HG03045 (cell line): ENCODE results near the gene SYT1.

Experiments used
- ATAC-seq: cut with Tn5 transposase; IDR thresholded peaks from one replicate; pipeline ENCODE4 v1.9.1; 2021; ENCODE audit warnings: mild to moderate bottlenecking, moderate library complexity; ENCODE audit not compliant: unreplicated experiment

SYT1 gene

DNA sequence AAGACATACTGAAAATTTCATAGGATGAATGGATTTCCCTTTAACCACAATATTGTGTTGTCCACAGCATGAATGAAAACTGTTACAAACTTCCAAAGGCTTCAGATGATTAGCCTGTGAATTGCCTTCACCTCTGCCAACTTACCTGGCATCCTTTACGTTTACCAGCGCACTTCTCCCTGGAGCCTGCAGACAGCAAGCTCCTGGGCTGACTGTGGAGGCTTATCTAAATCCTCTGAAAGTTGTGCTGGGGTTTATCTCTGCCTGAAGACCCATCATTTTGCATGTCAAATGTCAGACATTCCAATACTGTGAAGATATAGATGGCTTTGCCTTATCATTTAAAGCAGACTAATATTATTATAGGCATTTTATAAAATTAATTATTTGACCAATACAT lies 403.0 kb downstream of the SYT1 start:
- no peak for ATAC-seq

DNA sequence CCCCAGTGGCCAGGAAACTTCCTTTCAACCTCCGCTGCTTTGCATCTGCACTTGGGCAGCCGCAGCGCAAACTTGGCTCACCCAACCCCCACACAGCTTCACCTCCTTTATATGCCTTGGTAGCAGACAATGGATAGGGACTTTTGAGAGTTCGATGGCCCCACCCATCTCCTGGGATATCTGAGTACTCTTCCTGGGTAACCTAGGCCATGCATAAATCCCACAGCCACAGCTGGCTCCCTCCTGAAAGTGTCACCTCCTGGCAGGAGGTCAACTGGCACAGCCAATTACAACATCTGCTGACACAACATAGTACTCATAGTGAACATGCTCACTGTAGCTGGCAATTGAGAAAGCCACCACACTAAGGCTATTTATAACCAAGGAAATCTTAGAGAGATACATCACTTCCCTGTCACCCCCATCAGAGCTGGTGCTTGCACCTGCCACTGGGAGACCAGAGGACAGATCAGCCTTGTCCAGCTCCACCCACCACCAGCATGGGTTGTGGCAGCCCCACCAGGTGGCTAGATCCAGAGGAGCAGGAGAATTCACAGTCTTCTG lies 410.0 kb downstream of the SYT1 start:
- no peak for ATAC-seq

DNA sequence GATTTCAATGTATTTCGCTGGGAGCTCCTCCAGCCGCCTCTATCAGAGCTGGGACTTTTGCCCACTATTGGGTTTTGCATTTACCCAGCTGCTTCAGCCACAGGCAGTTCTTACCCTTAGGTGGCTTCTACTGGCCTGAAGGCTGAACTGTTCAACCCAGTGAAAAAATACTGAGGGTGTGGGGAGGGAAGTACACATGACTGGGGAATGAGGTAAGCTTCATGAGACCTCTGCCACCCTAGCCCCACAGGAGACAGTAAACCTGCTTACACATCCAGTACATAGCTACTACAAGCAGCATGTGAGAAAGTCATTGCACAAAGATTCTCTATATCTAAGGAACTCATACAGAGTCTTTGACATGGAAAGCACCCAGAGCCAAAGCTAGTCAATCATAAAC lies 411.1 kb downstream of the SYT1 start:
- no peak for ATAC-seq

DNA sequence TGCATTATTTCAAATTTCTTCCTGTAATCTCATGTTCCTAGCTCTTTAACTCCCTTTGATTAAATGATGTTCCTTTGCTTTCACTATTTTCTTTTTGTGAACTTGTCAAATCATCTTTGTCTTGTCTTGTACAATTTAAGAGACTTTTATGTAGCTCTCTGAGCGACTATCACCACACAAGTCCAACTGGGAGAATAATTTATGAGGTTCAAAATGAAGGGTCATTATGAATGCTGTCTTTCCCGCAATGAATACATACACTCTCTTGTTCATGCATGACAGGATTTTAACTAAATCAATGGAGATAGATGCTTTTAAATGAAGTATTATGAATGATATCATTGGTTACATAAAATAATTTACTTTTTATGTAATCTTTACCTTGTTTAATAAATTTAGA lies 418.8 kb downstream of the SYT1 start:
- no peak for ATAC-seq

DNA sequence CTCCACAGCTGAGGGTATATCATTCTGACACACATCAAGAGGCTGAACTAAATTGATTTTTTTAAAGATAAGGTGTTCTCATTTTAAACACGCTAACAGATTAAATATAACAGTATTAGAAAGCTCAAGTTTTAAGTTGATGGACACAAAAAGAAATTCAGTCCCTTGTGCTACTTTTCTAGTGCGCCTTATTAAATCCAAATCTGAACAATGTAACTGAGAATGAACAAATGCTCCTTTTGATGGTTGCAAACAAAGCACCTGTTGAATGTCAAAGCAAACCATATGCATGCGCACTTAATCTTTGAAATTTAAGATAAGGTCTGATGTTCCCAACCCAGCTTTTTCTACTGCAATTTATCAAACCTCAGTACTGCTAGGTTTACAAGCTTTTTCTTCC lies 424.3 kb downstream of the SYT1 start:
- no peak for ATAC-seq

DNA sequence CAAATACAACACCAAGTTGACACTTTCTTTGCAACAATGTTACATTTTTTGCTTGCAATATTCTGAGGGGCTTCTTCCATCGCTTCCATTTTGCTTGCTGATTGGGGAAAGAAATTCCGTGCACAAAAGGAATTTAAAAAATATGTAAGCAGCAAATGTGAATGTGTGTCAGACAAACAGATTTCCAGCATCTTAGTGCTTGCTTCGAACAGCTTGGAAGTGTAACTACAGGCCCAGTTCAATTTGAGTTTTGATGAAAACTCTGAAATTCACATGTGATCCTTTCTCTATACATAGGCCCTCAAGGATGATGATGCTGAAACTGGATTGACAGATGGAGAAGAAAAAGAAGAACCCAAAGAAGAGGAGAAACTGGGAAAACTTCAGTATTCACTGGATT lies 427.1 kb downstream of the SYT1 start:
- no peak for ATAC-seq

DNA sequence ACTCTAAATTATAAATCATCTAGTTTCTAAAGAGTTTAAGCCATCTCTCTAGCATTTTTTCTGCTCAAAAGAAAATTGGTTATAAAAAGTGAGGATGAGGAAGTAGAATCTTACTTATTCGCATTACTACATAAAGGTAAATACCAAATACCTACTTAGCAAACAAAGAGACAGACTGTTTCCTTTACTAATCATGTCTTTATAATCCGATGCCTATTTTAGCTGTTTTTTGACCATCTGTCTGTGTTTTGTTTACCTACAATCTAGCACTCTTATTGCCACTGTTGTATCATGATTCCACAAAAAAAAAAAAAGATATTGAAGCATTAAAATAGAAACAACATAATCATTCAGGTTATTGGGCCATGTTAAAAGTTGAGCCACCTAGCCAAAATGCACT lies 430.0 kb downstream of the SYT1 start:
- ATAC-seq = no peak

DNA sequence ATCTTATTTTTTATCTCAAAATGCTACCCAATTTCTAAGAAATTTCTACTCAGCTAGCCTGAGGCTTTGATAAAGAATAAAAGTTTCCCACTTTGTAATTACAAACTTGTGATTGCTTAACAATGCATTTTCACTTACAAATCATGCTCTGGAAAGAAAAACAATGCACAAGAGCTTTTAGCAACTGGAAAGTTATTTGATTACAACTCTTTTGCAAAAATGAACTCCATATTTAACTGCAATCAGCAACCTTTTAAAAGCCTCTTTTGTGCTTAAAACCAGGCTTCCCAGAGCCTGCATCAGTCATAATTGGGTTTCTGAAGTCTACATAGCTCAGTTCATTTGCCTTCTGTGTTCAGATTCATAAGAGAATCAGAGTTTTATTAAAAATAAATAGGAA lies 431.0 kb downstream of the SYT1 start:
- no peak for ATAC-seq

DNA sequence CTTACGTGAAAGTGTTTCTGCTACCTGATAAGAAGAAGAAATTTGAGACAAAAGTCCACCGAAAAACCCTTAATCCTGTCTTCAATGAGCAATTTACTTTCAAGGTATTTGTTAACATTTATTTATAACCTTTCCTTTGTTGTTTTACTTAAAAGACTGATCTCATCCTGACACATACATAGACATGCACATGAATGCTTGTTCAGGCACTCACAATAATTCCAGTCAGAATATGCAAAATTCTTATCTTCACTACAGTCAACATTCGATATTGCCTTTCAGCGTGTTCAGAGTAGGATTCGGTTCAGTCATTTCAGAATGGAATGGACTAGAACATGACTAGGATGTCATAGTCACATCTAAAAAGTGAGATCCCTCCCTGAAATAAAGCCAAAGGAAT lies 431.6 kb downstream of the SYT1 start:
- ATAC-seq = no peak

DNA sequence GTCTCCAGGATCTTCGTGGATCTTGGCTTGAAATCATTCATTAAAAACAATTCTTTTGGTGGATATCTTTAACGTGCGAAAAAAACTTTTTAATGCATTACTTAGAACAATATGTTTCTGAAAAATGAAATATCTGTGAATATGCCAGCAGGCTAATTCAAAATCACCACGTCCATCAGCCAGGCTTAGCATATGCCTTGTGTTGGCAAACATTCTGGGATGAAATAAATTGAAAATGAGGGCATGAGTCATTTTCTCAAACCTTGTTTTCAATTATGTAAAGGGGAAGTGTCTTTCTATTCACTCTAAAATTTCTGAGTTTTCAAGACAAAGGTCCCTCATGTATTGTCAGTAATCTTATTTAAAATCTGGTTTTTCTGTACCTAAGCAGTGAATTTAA lies 432.3 kb downstream of the SYT1 start:
- no peak for ATAC-seq

DNA sequence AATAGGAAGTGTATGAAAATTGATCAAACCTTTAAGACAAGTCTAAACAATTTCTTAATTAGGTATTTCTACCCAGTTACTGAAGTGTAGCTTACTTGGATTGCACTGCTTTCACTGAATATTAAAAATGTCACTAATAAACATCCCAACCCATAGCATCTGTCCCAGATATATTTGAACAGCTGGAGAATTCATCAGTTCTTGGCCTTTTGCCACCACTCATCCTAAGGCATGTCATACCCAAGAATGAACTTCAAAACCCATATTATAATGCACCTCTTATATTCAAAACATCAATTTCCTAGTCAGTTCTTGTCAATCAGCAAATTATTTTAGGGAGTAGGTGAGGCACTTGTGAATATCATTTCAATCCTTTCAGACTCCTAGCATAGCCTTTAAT lies 433.9 kb downstream of the SYT1 start:
- no peak for ATAC-seq

DNA sequence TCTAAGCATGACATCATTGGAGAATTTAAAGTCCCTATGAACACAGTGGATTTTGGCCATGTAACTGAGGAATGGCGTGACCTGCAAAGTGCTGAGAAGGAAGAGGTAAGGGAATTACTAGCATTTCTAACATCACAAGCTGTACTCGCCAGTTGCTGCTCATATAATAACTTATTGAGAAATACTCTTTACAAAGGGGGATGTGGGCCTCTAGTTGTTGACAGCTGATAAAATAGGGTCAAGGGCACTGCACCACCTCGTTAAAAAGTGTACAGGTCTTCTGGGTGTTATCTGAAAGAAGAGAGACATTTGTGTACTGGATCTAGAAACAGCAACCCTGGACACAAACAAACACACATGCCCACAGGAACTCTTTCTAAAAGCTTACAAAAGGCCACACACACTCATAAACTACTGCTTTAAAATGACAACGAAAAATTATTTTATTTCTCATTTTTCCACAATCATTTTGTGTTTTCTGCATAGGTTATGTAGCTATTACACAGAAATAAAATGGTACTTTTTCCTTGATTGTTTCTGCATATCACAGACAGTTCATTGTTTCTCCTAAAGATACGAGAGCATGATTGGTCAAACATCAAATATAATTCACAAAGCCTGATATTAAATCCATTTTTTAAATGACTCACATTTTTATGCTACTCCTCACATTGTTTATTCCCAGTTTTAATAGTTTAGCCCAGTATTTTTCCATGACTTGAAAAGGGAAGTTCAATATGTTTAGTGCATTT lies 435.0 kb downstream of the SYT1 start:
- no peak for ATAC-seq

DNA sequence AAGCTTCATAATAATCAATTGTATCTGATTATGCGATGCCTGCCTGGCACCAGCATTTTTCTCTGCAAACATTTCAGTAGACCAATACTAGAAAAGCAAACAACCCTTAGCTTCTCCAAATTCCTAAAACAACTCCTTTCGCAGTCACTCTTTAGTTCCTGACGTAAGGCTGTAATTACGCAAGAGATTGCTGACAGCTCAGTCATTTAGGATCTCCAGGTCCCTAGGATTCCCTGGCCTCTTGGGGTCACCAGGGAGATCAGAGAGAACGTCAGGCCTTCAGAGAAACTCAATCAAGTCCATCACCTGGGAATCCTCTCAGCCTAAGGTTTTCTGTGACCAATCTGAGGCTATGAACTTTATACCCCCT lies 435.6 kb downstream of the SYT1 start:
- no peak for ATAC-seq

DNA sequence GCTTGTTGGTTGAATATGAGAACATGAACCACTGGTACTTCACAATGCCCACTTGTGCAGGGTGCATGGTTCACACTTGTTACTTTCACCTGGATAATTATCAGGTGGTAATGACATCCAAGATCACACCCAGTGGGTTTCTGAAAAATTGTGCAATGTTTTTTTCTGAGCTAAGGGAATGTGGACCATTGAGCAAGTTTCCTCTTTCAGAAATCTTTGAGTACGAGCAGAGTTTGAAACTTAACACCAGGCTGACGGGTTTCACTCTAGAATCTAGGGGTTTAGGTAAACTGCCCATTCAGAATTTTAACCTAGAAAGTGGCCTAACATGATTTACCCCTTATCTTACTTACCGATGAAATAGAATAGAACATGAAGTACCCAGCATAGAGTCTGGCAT lies 436.6 kb downstream of the SYT1 start:
- ATAC-seq = no peak

DNA sequence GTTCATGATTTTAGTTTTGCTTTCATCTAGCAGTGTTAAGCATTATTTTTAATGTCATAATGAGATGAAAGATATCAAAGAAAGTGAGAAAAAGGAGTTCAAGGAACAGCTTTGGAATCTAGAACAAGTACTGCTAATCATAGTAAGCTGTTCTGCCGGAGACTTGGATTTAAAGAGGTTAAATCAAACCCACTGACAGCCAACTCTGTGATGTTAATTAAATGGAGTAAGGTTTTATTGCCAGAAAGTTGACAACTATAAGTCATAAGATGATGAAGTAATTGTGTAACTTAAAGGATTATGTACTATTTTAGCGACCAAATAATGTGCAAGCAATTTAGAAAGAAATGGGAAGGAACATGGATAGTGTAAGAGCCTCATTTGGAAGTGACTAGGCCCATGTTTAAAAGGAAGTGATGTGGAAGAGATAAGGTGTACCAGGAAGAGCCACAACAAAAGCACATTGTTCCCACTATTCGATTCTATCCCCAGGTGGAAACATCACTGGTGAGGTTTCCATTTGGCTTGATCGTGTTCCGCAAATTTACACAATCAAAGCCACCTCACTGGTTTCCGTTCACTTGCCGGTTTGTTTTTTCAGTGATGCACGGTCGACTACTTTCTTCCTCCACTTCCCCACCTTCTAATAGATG lies 437.7 kb downstream of the SYT1 start:
- no peak for ATAC-seq

DNA sequence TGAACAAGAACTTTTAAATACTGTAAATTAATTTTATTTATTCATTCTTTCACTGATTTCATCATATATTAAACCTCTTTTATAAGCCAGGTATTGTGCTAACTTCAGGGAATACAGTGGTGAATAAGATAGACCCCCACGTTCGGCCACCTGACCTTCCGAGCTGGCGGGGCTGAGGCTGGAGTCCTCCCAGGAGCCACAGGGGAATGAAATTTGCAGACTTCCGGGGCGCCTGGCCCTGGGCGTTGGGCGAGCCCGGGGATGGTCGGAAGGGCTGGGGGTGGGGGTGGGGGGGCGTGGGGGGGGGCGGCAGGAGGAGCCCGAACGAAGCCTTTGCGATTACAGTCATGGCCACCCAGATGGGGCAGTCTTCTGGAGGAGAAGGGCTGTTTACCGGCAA lies 442.8 kb downstream of the SYT1 start:
- ATAC-seq = no peak

DNA sequence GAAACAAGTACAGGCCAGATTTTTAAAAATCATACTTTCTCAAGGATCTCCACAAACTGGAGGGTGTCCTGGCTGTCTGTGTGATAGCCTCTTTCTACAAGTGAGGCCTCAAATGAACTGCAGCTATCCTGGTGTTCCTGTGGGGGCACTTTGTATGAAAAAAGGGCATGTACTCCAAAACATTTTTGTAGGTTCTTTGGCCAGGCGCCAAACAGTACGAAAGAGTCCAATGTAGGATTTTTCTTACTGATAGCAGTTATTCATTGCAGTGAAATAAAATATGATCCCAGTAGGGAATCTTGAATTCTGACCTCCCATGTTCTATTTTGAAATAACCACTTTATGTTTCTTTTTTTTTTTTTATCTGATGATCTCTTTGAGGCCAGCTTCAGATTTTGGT lies 444.5 kb downstream of the SYT1 start:
- no peak for ATAC-seq

DNA sequence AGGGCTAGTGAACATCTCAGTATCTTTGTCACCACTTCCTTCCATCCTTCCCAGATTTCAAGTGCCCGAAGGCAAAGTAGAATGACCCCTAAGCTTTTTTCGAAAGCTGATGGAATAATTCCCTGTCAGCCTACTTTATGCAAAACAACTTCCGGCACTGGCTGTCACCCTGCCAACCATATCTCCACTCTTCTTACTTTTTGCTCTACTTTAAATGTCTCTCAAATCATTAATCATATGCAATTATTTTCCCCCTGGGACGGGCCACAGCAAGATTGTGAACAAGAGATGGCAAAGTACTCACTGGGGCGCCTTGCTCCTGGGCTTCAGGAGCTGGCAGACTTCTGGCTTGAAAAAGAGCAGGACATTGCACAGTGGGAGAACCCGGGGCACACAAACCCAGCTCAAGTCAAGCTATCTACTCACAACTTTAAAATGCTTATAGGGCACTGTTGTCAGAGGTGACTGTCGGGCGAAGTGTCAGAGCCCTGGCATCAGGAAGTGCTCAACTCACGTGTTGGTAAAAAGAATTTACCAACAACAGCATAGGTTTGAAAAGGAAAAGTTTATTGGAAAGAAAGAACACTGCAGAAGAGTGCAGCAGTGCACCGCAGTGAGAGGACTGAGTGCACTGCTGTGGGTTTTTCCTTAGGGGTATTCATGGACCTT lies 452.7 kb downstream of the SYT1 start:
- ATAC-seq = no peak

DNA sequence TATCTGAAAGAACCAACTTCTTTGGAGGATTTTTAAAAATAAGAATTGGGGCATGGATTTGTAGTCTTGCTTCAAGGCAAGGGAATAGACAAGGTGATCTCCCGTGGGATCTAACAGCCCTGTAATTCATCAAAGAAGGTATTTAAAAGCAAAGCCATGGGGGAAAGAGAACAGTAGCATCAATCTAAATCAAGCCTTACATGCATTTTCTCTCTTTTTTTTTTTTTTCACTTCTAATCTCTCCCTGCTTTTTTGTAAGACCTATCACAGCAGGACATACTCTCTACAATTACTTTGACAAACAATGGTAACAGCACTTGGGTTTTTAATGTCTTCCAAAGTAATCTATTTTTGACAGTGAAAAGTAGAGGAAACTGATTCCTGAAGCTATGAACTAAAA lies 458.3 kb downstream of the SYT1 start:
- ATAC-seq = no peak

DNA sequence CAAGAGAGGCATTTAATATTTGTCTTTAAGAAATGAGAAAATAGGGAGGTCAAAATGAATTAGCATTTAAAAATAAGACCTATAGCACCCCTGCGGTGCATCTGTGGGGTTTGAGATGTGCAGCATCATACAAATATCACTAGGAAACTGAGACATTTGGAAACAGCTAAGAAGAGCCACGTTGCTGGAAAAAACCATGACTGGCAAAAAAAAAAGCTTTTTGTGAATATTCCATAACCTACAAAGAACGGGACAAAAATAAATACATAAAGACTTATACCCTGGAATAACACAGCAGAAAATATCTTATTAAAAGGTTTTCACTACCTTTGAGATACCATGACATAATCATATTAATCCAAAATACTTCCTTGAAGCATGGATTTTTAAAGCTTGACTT lies 460.0 kb downstream of the SYT1 start:
- no peak for ATAC-seq

DNA sequence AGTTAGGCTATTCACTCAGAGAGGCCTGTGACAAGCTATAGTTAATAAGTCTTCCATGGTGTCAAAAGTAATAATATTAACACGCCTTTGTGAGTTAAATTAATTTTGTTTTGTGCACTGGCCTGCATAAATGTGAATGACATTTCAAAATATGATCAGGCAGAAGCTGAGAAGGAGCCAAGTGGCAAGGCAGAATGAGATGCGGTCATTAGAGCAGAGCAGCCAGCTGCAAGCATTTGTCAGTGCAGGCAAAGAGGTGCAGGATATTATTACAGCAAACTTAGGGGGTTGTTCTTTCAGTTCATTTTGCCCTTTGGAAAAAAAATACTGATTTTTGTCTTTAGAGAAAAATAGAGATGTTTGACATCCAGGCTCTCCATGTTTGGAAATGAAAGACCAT lies 461.6 kb downstream of the SYT1 start:
- ATAC-seq = no peak

DNA sequence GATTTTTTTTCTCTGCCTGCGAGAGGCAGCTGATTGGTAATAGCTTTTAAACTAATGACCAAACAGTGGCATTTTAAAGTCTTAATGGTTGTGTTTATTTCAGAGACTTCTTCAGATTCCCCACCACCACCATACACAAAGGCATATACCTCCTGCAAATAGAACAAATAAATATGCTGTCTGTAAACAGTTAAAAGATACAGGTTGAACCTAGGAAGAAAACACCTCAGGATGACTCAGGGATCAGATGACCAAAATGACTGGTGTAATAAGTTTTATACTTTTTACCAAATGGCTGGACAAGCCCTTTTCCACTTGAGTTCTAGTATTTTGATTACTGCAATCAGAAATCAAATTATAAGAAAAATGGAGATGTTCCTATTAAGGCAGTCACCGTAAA lies 462.1 kb downstream of the SYT1 start:
- ATAC-seq = no peak
